Measurements from ENCODE around the gene TMEM97. TPM values are rescaled to one million over a fixed set of nuclear protein-coding genes. Genes with fewer than 3 reads are reported as not detected.
A peak's percentile ranks its signal among the peaks of the same experiment; 100 is the strongest.

The TMEM97 gene
- total RNA-seq, 1 donor from 2014 or later: 136 TPM

GRCh38 chr17:28327709-28328108 is 8.7 kb downstream of the TMEM97 start:
- no peaks in the 10 kb centered on the region for H3K9me3 Mint-ChIP-seq
- no peaks in the 10 kb centered on the region for H3K9me3 ChIP-seq (ENCODE audit: low read depth)
- H3K27me3 Mint-ChIP-seq (ENCODE audit: insufficient read depth, low read depth): peaks cover 2% of the 10 kb centered on the region
- peaks cover 29% of the 10 kb centered on the region for H3K4me1 Mint-ChIP-seq
- H2AFZ ChIP-seq (replicated peaks): no peak overlapping the region
- H3F3A ChIP-seq (ENCODE audit: low read depth): peaks cover 37% of the 10 kb centered on the region
- peaks cover 7% of the 10 kb centered on the region for H3K4me1 ChIP-seq
- H3K4me3 ChIP-seq: no peak overlapping the region
- H3K4me2 ChIP-seq: no peak overlapping the region
- H3K27ac Mint-ChIP-seq: peak overlapping the region; percentile 80
- H3K27me3 ChIP-seq: no peaks in the 10 kb centered on the region
- peaks cover 60% of the 10 kb centered on the region for H3K79me2 ChIP-seq (ENCODE audit: low read depth)
- DNase-seq (ENCODE audit: low spot score): no peak
- H3K27ac ChIP-seq: no peak overlapping the region
- TF ChIP-seq EZH2phosphoT487 (IDR thresholded peaks at IDR 0.05): no peak
- TF ChIP-seq EZH2 (IDR thresholded peaks at IDR 0.05): no peak
- TF ChIP-seq, protein P1, sequence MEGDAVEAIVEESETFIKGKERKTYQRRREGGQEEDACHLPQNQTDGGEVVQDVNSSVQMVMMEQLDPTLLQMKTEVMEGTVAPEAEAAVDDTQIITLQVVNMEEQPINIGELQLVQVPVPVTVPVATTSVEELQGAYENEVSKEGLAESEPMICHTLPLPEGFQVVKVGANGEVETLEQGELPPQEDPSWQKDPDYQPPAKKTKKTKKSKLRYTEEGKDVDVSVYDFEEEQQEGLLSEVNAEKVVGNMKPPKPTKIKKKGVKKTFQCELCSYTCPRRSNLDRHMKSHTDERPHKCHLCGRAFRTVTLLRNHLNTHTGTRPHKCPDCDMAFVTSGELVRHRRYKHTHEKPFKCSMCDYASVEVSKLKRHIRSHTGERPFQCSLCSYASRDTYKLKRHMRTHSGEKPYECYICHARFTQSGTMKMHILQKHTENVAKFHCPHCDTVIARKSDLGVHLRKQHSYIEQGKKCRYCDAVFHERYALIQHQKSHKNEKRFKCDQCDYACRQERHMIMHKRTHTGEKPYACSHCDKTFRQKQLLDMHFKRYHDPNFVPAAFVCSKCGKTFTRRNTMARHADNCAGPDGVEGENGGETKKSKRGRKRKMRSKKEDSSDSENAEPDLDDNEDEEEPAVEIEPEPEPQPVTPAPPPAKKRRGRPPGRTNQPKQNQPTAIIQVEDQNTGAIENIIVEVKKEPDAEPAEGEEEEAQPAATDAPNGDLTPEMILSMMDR (IDR thresholded peaks at IDR 0.05): no peak
- peaks cover 4% of the 10 kb centered on the region for H3K36me3 ChIP-seq
- peak overlapping the region; percentile 3 for H3K4me3 Mint-ChIP-seq
- H3K9ac ChIP-seq: no peak overlapping the region
- peaks cover 22% of the 10 kb centered on the region for H3K36me3 Mint-ChIP-seq
- H4K20me1 ChIP-seq (ENCODE audit: low read depth): peaks cover 49% of the 10 kb centered on the region

DNA sequence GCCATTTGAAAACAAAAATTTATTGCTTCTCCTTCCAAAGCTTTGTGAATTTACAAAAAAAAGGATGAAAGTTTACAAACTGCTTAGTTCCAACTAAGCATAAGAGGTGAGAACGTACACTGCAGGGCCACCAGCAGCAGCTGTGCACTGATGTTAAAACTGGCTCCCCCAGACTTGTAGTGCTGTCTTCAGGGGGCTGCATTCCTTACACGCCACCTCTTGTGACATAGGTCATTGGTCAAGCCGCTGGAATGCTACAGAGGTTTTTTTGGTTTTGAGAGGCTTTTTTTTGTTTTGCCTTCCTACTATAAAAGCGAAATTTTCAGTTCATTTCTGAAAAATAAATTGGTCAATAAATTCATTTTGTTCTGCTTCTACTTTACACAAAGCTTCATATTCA is 9.3 kb downstream of the TMEM97 start:
- peak; percentile 46 for DNase-seq (ENCODE audit: low spot score)
- Mint-ChIP-seq H3K36me3 (peaks cover 22% of the 10 kb centered on the region), H3K27ac (peak overlapping the region; percentile 80)

GRCh38 chr17:28330671-28331070 is 11.7 kb downstream of the TMEM97 start:
- Mint-ChIP-seq H3K27me3 (ENCODE audit: insufficient read depth, low read depth) (peaks cover 2% of the 10 kb centered on the region), H3K4me1 (peaks cover 28% of the 10 kb centered on the region), H3K36me3 (peaks cover 18% of the 10 kb centered on the region), H3K4me3 (no peak overlapping the region), H3K27ac (no peak overlapping the region), H3K9me3 (no peaks in the 10 kb centered on the region)
- no peak overlapping the region for H3K4me2 ChIP-seq
- H4K20me1 ChIP-seq (ENCODE audit: low read depth): peaks cover 24% of the 10 kb centered on the region
- H3K27me3 ChIP-seq: no peaks in the 10 kb centered on the region
- no peak for DNase-seq (ENCODE audit: low spot score)
- no peak for TF ChIP-seq EZH2phosphoT487 (IDR thresholded peaks at IDR 0.05)
- H3F3A ChIP-seq (ENCODE audit: low read depth): peaks cover 38% of the 10 kb centered on the region
- H3K79me2 ChIP-seq (ENCODE audit: low read depth): peaks cover 47% of the 10 kb centered on the region
- no peak overlapping the region for H3K4me3 ChIP-seq
- no peak overlapping the region for H3K27ac ChIP-seq
- H3K9me3 ChIP-seq (ENCODE audit: low read depth): no peaks in the 10 kb centered on the region
- H3K4me1 ChIP-seq: no peaks in the 10 kb centered on the region
- no peak overlapping the region for H3K9ac ChIP-seq
- no peak overlapping the region for H2AFZ ChIP-seq (replicated peaks)
- H3K36me3 ChIP-seq: peaks cover 4% of the 10 kb centered on the region

More for the DNA sequence above, 9.3 kb downstream of the TMEM97 start:
- TF ChIP-seq EZH2 (IDR thresholded peaks at IDR 0.05) (no peak), EZH2phosphoT487 (IDR thresholded peaks at IDR 0.05) (no peak)
- TF ChIP-seq, protein P1 (IDR thresholded peaks at IDR 0.05): no peak
- no peak overlapping the region for H3K4me3 Mint-ChIP-seq
- Histone ChIP-seq H3K36me3 (peaks cover 4% of the 10 kb centered on the region), H3K27me3 (no peaks in the 10 kb centered on the region), H2AFZ (replicated peaks) (no peak overlapping the region), H3F3A (ENCODE audit: low read depth) (peaks cover 37% of the 10 kb centered on the region), H4K20me1 (ENCODE audit: low read depth) (peaks cover 43% of the 10 kb centered on the region), H3K9me3 (ENCODE audit: low read depth) (no peaks in the 10 kb centered on the region), H3K4me2 (no peak overlapping the region), H3K4me1 (peaks cover 7% of the 10 kb centered on the region), H3K79me2 (ENCODE audit: low read depth) (peaks cover 56% of the 10 kb centered on the region), H3K9ac (no peak overlapping the region), H3K4me3 (no peak overlapping the region), H3K27ac (peak overlapping the region; percentile 82)
- no peaks in the 10 kb centered on the region for H3K9me3 Mint-ChIP-seq
- H3K4me1 Mint-ChIP-seq: peaks cover 25% of the 10 kb centered on the region
- peaks cover 2% of the 10 kb centered on the region for H3K27me3 Mint-ChIP-seq (ENCODE audit: insufficient read depth, low read depth)

DNA sequence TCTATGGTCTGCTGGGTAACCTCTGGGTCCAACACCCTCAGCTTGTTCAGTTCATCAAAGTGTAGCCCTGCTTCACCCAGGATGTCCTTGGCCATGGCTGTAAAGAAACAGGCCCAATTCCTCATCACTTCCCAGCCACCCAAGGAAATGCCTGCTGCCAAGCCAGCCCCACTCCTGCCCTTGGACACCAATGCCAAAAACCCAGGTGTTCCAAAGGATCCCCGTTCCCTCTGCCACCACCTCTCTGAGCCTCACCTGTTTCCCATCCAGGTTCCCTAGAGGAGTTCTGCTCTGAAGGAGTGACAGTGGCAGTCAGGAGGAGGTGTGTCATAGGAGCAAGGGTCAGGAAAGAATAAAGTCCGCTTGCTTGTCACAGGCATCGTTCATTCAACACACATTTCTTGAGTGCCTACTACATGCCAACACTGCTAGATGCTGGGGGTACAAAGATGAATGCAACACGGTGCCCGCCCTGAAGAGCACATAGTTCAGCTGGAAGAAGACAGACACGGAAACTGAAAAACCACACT is 13.0 kb downstream of the TMEM97 start:
- Mint-ChIP-seq H3K9me3 (no peaks in the 10 kb centered on the region), H3K27ac (no peak overlapping the region), H3K4me3 (peak overlapping the region; percentile 5), H3K36me3 (peaks cover 11% of the 10 kb centered on the region), H3K4me1 (peaks cover 35% of the 10 kb centered on the region), H3K27me3 (ENCODE audit: insufficient read depth, low read depth) (peaks cover 2% of the 10 kb centered on the region)
- Histone ChIP-seq H3K9me3 (ENCODE audit: low read depth) (no peaks in the 10 kb centered on the region), H3K4me1 (peaks cover 4% of the 10 kb centered on the region), H3K4me3 (no peak overlapping the region), H3K79me2 (ENCODE audit: low read depth) (peaks cover 41% of the 10 kb centered on the region), H4K20me1 (ENCODE audit: low read depth) (peaks cover 20% of the 10 kb centered on the region), H3K27me3 (no peaks in the 10 kb centered on the region), H3K27ac (no peak overlapping the region), H3K9ac (no peak overlapping the region), H2AFZ (replicated peaks) (no peak overlapping the region), H3K36me3 (no peaks in the 10 kb centered on the region), H3K4me2 (no peak overlapping the region), H3F3A (ENCODE audit: low read depth) (peaks cover 50% of the 10 kb centered on the region)
- TF ChIP-seq EZH2phosphoT487 (IDR thresholded peaks at IDR 0.05) (no peak), EZH2 (IDR thresholded peaks at IDR 0.05) (no peak)
- TF ChIP-seq, protein P1 (IDR thresholded peaks at IDR 0.05): no peak
- DNase-seq (ENCODE audit: low spot score): no peak
